Fibroblast of villous mesenchyme (primary cell): Measurements from ENCODE around the gene ZNF423. TPM values are rescaled to one million over a fixed set of nuclear protein-coding genes. Genes with fewer than 3 reads are reported as not detected.

Experiments used
- DNase-seq: peaks from one replicate; pipeline ENCODE4 v3.0.0-alpha.2; 2010; ENCODE audit warnings: low read depth
- H3K4me3 ChIP-seq: 2 replicates; pipeline ENCODE4 v1.5.1; 2011; ENCODE audit warnings: low read depth, mild to moderate bottlenecking, low read length
- CTCF ChIP-seq: IDR thresholded peaks from 2 replicates; pipeline ENCODE4 v1.5.1; 2012; ENCODE audit warnings: low read depth, mild to moderate bottlenecking, low read length; ENCODE audit not compliant: insufficient read depth
- total RNA-seq: library from RNA; depleted of rRNA; stranded (reverse); fragments of >200 nt; gene quantifications from 2 replicates; pipeline ENCODE4 v1.2.3, GENCODE V29; 2012

ZNF423 gene
- total RNA-seq, 1 donor, result 0.43 TPM

GRCh38 chr16:49854188-49854795 is 1.6 kb downstream of the ZNF423 start:
- H3K4me3 ChIP-seq, result peak overlapping the region; percentile 54
- TF ChIP-seq CTCF, result no peak
- no peak for DNase-seq

GRCh38 chr16:49852279-49852678 is 3.6 kb downstream of the ZNF423 start:
- H3K4me3 ChIP-seq, result no peak overlapping the region
- TF ChIP-seq CTCF, result no peak
- no peak for DNase-seq

- TF ChIP-seq CTCF, result no peak
- no peak overlapping the region for H3K4me3 ChIP-seq
- DNase-seq, result no peak
Measured at GRCh38 chr16:49851468-49851787, 4.5 kb downstream of the ZNF423 start.

- no peak for DNase-seq
- TF ChIP-seq CTCF, result no peak
- no peak overlapping the region for H3K4me3 ChIP-seq
Measured at GRCh38 chr16:49850558-49851467, 5.1 kb downstream of the ZNF423 start.

- DNase-seq, result no peak
- no peak overlapping the region for H3K4me3 ChIP-seq
- no peak for TF ChIP-seq CTCF
Measured at GRCh38 chr16:49849754-49850108, 6.2 kb downstream of the ZNF423 start.

- DNase-seq, result no peak
- no peak for TF ChIP-seq CTCF
- H3K4me3 ChIP-seq, result no peak overlapping the region
Measured at GRCh38 chr16:49849037-49849753, 6.7 kb downstream of the ZNF423 start.
